OCI-LY1 (cell line): ENCODE measurements around the gene KREMEN2.

Experiments
- CTCF ChIP-seq: fragments of 200-600 bp; sonication (generic), shearing (Covaris generic); IDR thresholded peaks from 2 replicates; pipeline ENCODE4 v1.5.1; 2017; ENCODE audit warnings: mild to moderate bottlenecking, antibody characterized with exemption, low read length, moderate library complexity, mixed read lengths
- EZH2 ChIP-seq: fragments of 200-600 bp; sonication (generic), shearing (Covaris generic); IDR thresholded peaks from 2 replicates; pipeline ENCODE4 v1.8.0; 2017; ENCODE audit warnings: borderline replicate concordance, mixed run types, mild to moderate bottlenecking, antibody characterized with exemption, low read length, moderate library complexity, mixed read lengths

- TF ChIP-seq CTCF (no peak), EZH2 (no peak)
Observed at GRCh38 chr16:2967721-2968161, 3.7 kb downstream of the KREMEN2 start.
